Femur (tissue), 1 donor: ENCODE results near the gene PDHA2.
"Not testable (repeated sequence)": the region's sequence is repeated elsewhere in the genome, so short reads cannot be mapped to it uniquely, and the experiment has no call there.

Experiments
- DNase-seq: peaks from one replicate; pipeline ENCODE4 v3.0.0-alpha.2; 2017

The PDHA2 gene

GRCh38 chr4:95839891-95840290 lies at the start of gene PDHA2:
TSS of gene PDHA2 (plus strand) at chr4:95840093. CDS start at chr4:95840151, 58 bp downstream.
- no peak for DNase-seq

GRCh38 chr4:95798003-95798402 lies 41.9 kb upstream of the PDHA2 start:
- DNase-seq, result no peak

- DNase-seq, result no peak
Observed at GRCh38 chr4:95798727-95799126, 41.2 kb upstream of the PDHA2 start.

GRCh38 chr4:95821867-95822266 lies 18.0 kb upstream of the PDHA2 start:
- DNase-seq, result no peak

- DNase-seq, result no peak
Observed at GRCh38 chr4:95825546-95825945, 14.3 kb upstream of the PDHA2 start.

- DNase-seq, result no peak
Observed at GRCh38 chr4:95830651-95831050, 9.2 kb upstream of the PDHA2 start.

- DNase-seq, result no peak
Observed at GRCh38 chr4:95831166-95831565, 8.7 kb upstream of the PDHA2 start.

GRCh38 chr4:95833711-95834194 lies 6.1 kb upstream of the PDHA2 start:
- no peak for DNase-seq

GRCh38 chr4:95835672-95836071 lies 4.2 kb upstream of the PDHA2 start:
- DNase-seq, result no peak

- DNase-seq, result no peak
Observed at GRCh38 chr4:95838192-95838591, 1.7 kb upstream of the PDHA2 start.

GRCh38 chr4:95847908-95848460 lies 8.1 kb downstream of the PDHA2 start:
- DNase-seq, result no peak

GRCh38 chr4:95850161-95850560 lies 10.3 kb downstream of the PDHA2 start:
- DNase-seq, result no peak

GRCh38 chr4:95857761-95858160 lies 17.9 kb downstream of the PDHA2 start:
- no peak for DNase-seq

GRCh38 chr4:95867919-95868318 lies 28.0 kb downstream of the PDHA2 start:
- DNase-seq, result no peak

GRCh38 chr4:95869414-95869813 lies 29.5 kb downstream of the PDHA2 start:
- not testable (repeated sequence) for DNase-seq

- no peak for DNase-seq
Observed at GRCh38 chr4:95869961-95870500, 30.1 kb downstream of the PDHA2 start.

GRCh38 chr4:95877636-95878035 lies 37.7 kb downstream of the PDHA2 start:
- no peak for DNase-seq

- DNase-seq, result no peak
Observed at GRCh38 chr4:95887551-95887950, 47.7 kb downstream of the PDHA2 start.

GRCh38 chr4:95889662-95890061 lies 49.8 kb downstream of the PDHA2 start:
- peak; percentile 20 for DNase-seq
